Mesothelial cell of epicardium (in vitro differentiated cells): ENCODE results near the gene SDSL. TPM values are rescaled to one million over a fixed set of nuclear protein-coding genes. Genes with fewer than 3 reads are reported as not detected.

Experiments
- DNase-seq, 2 experiments: peaks; one replicate each; pipeline ENCODE4 v3.0.0; 2021; ENCODE audit warnings: low spot score in 2 of 2; ENCODE audit not compliant: unreplicated experiment in 2 of 2
- H3K27ac Mint-ChIP-seq: 2 replicates; pipeline ENCODE4 v1.8.0; 2021; ENCODE audit warnings: mixed read lengths
- H3K27me3 Mint-ChIP-seq: 2 replicates; pipeline ENCODE4 v1.8.0; 2021; ENCODE audit warnings: low read depth, mixed read lengths
- H3K36me3 Mint-ChIP-seq: 2 replicates; pipeline ENCODE4 v1.8.0; 2021; ENCODE audit warnings: mixed read lengths
- H3K4me1 Mint-ChIP-seq: 2 replicates; pipeline ENCODE4 v1.8.0; 2021; ENCODE audit warnings: mixed read lengths
- H3K4me3 Mint-ChIP-seq: 2 replicates; pipeline ENCODE4 v1.8.0; 2021; ENCODE audit warnings: mild to moderate bottlenecking, moderate library complexity, mixed read lengths
- H3K9me3 Mint-ChIP-seq: 2 replicates; pipeline ENCODE4 v1.8.0; 2021; ENCODE audit warnings: mixed read lengths
- CTCF ChIP-seq: fragments of 200-600 bp; sonication (generic); IDR thresholded peaks from one replicate; pipeline ENCODE4 v1.5.0; 2021; ENCODE audit warnings: antibody characterized with exemption; ENCODE audit not compliant: unreplicated experiment
- total RNA-seq: library from RNA; stranded (reverse); gene quantifications from 3 replicates; pipeline ENCODE4 v1.2.1, GENCODE V29; 2021

The SDSL gene
- total RNA-seq, 1 donor from 2014 or later: 11.6 TPM

DNA sequence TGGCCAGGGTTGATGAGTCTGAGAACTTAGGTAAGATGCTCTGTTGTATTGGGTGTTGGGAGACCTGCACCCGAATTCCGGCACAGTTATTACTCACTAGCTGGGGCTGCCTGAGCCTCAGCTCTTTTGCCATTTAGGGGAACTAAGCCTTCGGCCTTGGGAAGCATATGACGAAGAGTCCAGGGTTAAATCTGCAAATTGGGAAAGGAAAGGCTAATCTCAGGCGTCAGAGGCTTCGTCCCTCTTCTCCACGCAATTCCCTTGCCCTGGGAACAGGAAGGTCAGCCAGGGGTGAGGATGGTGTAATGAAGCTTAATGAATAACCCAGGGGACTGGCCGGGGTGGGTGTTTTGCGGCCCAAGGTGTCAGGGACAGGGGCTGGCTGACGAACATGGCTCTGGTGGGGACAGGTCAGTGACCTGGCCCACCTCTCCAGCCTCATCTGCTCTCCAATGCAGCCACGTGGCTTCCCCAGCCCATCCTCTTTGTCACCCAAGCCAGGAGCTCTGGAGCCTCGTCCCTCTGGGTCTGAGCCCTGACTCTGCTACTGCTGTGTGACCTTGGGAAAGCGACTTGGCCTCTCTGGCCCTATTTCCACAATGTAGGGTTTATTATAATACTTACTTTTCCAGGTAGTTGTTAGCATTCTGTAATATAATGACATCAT lies 3.8 kb upstream of the SDSL start:
- Mint-ChIP-seq H3K27ac (no peak overlapping the region), H3K4me3 (no peak overlapping the region), H3K27me3 (peaks cover 1% of the 10 kb centered on the region), H3K9me3 (no peaks in the 10 kb centered on the region), H3K4me1 (peaks cover 11% of the 10 kb centered on the region), H3K36me3 (no peaks in the 10 kb centered on the region)
- DNase-seq: no peak
- TF ChIP-seq CTCF: no peak

- no peaks in the 10 kb centered on the region for H3K9me3 Mint-ChIP-seq
- peaks cover 3% of the 10 kb centered on the region for H3K36me3 Mint-ChIP-seq
- no peak overlapping the region for H3K4me3 Mint-ChIP-seq
- no peak for DNase-seq
- H3K27ac Mint-ChIP-seq: no peak overlapping the region
- H3K4me1 Mint-ChIP-seq: peaks cover 11% of the 10 kb centered on the region
- H3K27me3 Mint-ChIP-seq: peaks cover 4% of the 10 kb centered on the region
- TF ChIP-seq CTCF: no peak
Observed at GRCh38 chr12:113420996-113421595, 1.1 kb upstream of the SDSL start.

DNA sequence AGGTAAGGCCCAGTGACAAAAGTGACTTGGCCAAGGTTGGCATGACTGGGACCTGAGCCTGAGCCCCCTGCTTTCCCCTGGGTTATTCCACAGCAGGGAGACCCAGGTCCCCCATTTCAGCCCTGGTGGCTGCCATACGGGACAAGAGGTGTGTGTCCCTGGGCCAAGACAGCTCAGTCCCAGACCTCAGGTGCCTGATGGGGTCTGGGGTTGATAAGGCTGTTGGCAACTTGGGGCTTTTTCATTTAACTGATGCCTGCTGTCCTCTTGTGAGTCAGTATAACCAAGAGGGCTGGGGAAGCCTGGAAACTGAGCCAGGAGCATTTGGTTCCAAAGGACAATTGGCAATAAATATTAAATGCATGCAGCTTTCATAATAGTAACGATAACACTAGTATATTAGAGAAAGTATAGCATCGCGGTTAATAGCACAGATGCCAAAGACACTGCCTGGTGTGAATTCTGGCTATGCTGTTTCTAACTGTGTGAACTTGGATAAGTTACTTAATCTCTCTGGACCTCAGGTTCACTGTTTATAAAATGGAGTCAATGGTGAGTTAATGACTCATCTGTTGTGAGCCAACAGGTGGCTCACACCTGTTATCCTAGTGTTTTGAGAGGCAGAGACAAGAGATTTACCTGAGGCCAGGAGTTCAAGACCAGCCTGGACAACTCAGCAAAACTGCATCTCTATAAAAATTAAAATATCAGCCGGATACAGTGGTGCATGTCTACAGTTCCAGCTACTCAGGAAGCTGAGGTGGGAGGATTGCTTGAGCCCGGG lies 898 bp downstream of the SDSL start:
- H3K4me1 Mint-ChIP-seq: peaks cover 11% of the 10 kb centered on the region
- peaks cover 10% of the 10 kb centered on the region for H3K27me3 Mint-ChIP-seq
- no peak for TF ChIP-seq CTCF
- peaks cover 3% of the 10 kb centered on the region for H3K36me3 Mint-ChIP-seq
- H3K9me3 Mint-ChIP-seq: no peaks in the 10 kb centered on the region
- H3K27ac Mint-ChIP-seq: peak overlapping the region; percentile 98
- no peak for DNase-seq
- peak overlapping the region; percentile 87 for H3K4me3 Mint-ChIP-seq

GRCh38 chr12:113424456-113424855 lies 2.3 kb downstream of the SDSL start:
- Mint-ChIP-seq H3K27me3 (peaks cover 10% of the 10 kb centered on the region), H3K4me3 (no peak overlapping the region), H3K36me3 (peaks cover 3% of the 10 kb centered on the region), H3K27ac (no peak overlapping the region), H3K4me1 (peaks cover 11% of the 10 kb centered on the region), H3K9me3 (no peaks in the 10 kb centered on the region)
- TF ChIP-seq CTCF: no peak
- DNase-seq: no peak

DNA sequence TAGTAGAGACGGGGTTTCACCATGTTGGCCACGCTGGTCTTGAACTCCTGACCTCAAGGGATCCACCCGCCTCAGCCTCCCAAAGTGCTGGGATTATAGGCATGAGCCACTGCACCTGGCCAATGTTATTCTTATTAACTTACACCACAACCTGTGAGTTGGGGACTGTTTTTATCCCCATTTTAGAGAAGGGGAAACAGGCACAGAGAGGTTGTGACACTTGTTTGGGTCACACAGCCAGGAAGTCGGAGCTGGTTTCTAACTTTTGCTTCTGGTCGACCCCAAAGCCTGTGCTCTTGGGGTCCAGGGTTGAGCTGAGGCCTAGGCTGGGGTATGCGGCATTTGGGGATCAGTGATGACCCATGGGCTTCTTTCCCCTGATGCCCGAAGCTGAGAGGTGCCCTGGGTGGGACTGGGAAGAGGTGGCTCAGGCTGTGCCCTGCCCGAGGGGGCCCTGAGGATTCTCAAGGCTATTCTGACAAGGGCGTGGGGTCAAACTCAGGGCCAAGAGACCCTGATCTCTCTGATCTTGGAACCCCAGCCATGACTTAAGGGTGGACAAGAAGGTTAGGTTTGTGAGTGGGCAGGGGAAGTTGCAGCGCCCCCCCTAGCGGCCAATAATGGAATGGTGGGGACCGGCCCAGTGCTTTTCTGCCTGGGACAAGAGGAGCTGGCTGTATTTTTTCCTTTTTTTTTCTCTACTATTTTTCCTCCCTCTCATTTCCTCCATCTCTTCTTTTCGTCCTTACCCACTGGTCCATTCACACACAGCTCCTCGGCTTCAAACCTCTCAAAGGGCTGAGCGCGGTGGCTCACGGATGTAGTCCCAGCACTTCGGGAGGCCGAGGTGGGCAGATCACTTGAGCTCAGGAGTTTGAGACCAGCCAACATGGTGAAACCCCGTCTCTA lies 3.0 kb downstream of the SDSL start:
- DNase-seq: peak in 1 of 2 experiments; percentile 70
- H3K36me3 Mint-ChIP-seq: peaks cover 3% of the 10 kb centered on the region
- H3K9me3 Mint-ChIP-seq: peaks cover 3% of the 10 kb centered on the region
- TF ChIP-seq CTCF: peak; percentile 90
- peaks cover 13% of the 10 kb centered on the region for H3K27me3 Mint-ChIP-seq
- H3K4me1 Mint-ChIP-seq: peaks cover 11% of the 10 kb centered on the region
- H3K4me3 Mint-ChIP-seq: no peak overlapping the region
- H3K27ac Mint-ChIP-seq: no peak overlapping the region
